GM18499 (cell line): ENCODE measurements around the gene DGKI.

Source experiments
- ATAC-seq: cut with Tn5 transposase; IDR thresholded peaks from one replicate; pipeline ENCODE4 v1.9.1; 2021; ENCODE audit warnings: moderate number of reproducible peaks; ENCODE audit not compliant: insufficient read depth, unreplicated experiment

DGKI gene

GRCh38 chr7:137342265-137342664 lies 504.5 kb downstream of the DGKI start:
- ATAC-seq = no peak

- ATAC-seq = no peak
These were observed 508.9 kb downstream of the DGKI start for GRCh38 chr7:137337902-137338301.

GRCh38 chr7:137335814-137336213 lies 511.0 kb downstream of the DGKI start:
- no peak for ATAC-seq

GRCh38 chr7:137331378-137331777 lies 515.4 kb downstream of the DGKI start:
- no peak for ATAC-seq
